Breast epithelium (tissue), 4 donors: ENCODE results near the gene ZNF396. TPM values are rescaled to one million over a fixed set of nuclear protein-coding genes. Genes with fewer than 3 reads are reported as not detected.

Source experiments
- DNase-seq, 2 donors: peaks; one replicate each; pipeline ENCODE4 v3.0.0-alpha.2; 2019; ENCODE audit warnings: low spot score in 2 of 2
- H3K27ac ChIP-seq, 2 donors: fragments of 200-600 bp; sonication (generic) in 1 of 2; one replicate each; pipeline ENCODE4 v1.5.1; 2016 to 2019; ENCODE audit warnings: mild to moderate bottlenecking in 1 of 2
- H3K27me3 ChIP-seq, 2 donors: fragments of 200-600 bp; sonication (generic) in 1 of 2; one replicate each; pipeline versions ENCODE4 v1.5.1 to v1.6.0; 2017 to 2019; ENCODE audit warnings: control low read depth in 1 of 2, mild to moderate bottlenecking in 1 of 2
- H3K36me3 ChIP-seq: fragments of 200-600 bp; one replicate; pipeline ENCODE4 v1.5.1; 2019
- H3K4me1 ChIP-seq, 2 donors: fragments of 200-600 bp; sonication (generic); one replicate each; pipeline ENCODE4 v1.5.1; 2016 to 2019; ENCODE audit warnings: control low read depth in 1 of 2
- H3K4me3 ChIP-seq, 3 donors: fragments of 200-600 bp; sonication (generic); 1 replicate in 2 of 3; 2 replicates in 1 of 3; pipeline ENCODE4 v1.5.1; 2016 to 2019; ENCODE audit warnings: mild to moderate bottlenecking in 3 of 3, moderate library complexity in 2 of 3
- H3K9me3 ChIP-seq, 2 donors: fragments of 200-600 bp; sonication (generic) in 1 of 2; one replicate each; pipeline ENCODE4 v1.5.1; 2016 to 2019; ENCODE audit warnings: control low read depth in 1 of 2
- CTCF ChIP-seq, 3 donors: fragments of 450-650 bp; IDR thresholded peaks; one replicate each; pipeline ENCODE4 v1.5.1; 2016 to 2017; ENCODE audit warnings: antibody characterized with exemption in 3 of 3, mild to moderate bottlenecking in 3 of 3, moderate library complexity in 3 of 3
- POLR2A ChIP-seq: fragments of 450-650 bp; IDR thresholded peaks from one replicate; pipeline ENCODE4 v1.6.1; 2016; ENCODE audit warnings: antibody characterized with exemption, mild to moderate bottlenecking, moderate library complexity
- POLR2AphosphoS5 ChIP-seq, 3 donors: sonication (generic); formaldehyde crosslinking; IDR thresholded peaks; one replicate each; pipeline ENCODE4 v1.6.1; 2017; ENCODE audit warnings: antibody characterized with exemption in 3 of 3
- intact Hi-C: fragments of 100-400 bp; cut with DNase I; formaldehyde crosslinking; loops from one replicate; pipeline ENCODE4 v1.15.1; 2023; ENCODE audit warnings: low total_unique reads
- total RNA-seq, 3 donors: library from RNA; depleted of rRNA; stranded (reverse); fragments of >200 nt; gene quantifications; one replicate each; pipeline ENCODE4 v1.1.0, GENCODE V29; 2016

The ZNF396 gene
- total RNA-seq, 3 donors from 2014 or later = 2.4 to 7.8 (median 4.3) TPM

- intact Hi-C loops = loop anchor here (10.0 kb wide), 1 partner anchor 168 kb away; the partner anchor contains the start of gene GALNT1
- Histone ChIP-seq H3K9me3 (peaks cover 0 to 24% of the 10 kb centered on the region in 2 donors), H3K4me1 (no peaks in the 10 kb centered on the region), H3K4me3 (no peak overlapping the region), H3K27me3 (no peaks in the 10 kb centered on the region), H3K27ac (no peak overlapping the region), H3K36me3 (no peaks in the 10 kb centered on the region)
- TF ChIP-seq CTCF (IDR thresholded peaks at IDR 0.05) = no peak
- no peak for TF ChIP-seq POLR2A
- TF ChIP-seq POLR2AphosphoS5 (IDR thresholded peaks at IDR 0.05) = no peak
- DNase-seq = no peak
Observed at GRCh38 chr18:35417223-35417622, 40.1 kb upstream of the ZNF396 start.

DNA sequence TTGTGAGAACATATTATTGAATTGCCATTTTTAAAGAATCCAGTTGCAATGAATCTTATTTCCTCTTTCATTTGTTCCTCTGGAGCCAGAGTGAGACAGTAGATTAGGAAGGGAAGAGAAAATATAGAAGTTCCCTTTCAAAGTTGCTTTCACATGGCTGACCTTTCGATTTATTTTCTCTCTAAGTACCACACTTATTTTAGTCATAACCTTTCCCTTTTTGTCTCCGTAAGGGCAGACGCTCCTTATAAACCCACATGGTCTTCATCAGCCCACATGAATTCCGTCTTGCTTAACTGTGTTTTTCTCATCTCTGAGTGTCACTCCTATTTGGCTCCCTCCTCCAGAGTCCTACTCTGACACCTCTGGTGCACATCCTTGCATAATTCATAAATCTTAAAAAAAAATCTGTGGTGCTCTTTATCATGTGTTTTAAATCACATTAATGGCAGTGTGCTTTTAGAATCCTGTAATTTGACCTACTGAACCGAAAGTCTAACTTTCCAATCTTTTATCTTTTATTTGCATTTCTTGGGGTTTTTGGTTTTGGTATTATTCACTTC is 38.5 kb upstream of the ZNF396 start:
- no peak for DNase-seq
- Histone ChIP-seq H3K27me3 (no peaks in the 10 kb centered on the region), H3K36me3 (no peaks in the 10 kb centered on the region), H3K27ac (no peak overlapping the region), H3K9me3 (peaks cover 0 to 24% of the 10 kb centered on the region in 2 donors), H3K4me1 (no peaks in the 10 kb centered on the region), H3K4me3 (no peak overlapping the region)
- intact Hi-C loops = loop anchor here (10.0 kb wide), 1 partner anchor 169 kb away; the partner anchor contains the start of gene GALNT1
- TF ChIP-seq POLR2A = no peak
- no peak for TF ChIP-seq POLR2AphosphoS5 (IDR thresholded peaks at IDR 0.05)
- TF ChIP-seq CTCF (IDR thresholded peaks at IDR 0.05) = no peak

DNA sequence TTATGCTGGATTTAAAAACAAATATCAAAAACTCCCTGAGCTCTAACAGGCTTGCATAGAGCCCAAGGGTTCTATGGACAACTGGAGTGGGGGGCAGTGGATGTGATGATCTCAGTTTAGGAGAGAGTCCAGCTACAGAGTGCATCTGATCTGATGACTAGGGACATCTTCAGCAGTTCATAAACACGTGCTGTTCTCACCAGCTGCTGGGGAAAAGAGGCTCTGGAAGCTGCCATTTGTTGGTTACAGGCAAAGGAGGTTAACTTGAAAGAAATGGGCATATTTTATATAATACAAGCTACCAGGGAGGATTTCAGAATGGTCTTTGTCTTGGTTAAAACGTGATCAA is 36.0 kb upstream of the ZNF396 start:
- intact Hi-C loops = loop anchor here (10.0 kb wide), 1 partner anchor 172 kb away; the partner anchor contains the start of gene GALNT1
- Histone ChIP-seq H3K36me3 (no peaks in the 10 kb centered on the region), H3K27me3 (no peaks in the 10 kb centered on the region), H3K9me3 (peaks cover 0 to 10% of the 10 kb centered on the region in 2 donors), H3K4me1 (no peaks in the 10 kb centered on the region), H3K4me3 (no peak overlapping the region), H3K27ac (no peak overlapping the region)
- no peak for DNase-seq
- TF ChIP-seq CTCF (IDR thresholded peaks at IDR 0.05) = no peak
- no peak for TF ChIP-seq POLR2AphosphoS5 (IDR thresholded peaks at IDR 0.05)
- no peak for TF ChIP-seq POLR2A

- H3K27me3 ChIP-seq = no peaks in the 10 kb centered on the region
- no peak overlapping the region for H3K4me3 ChIP-seq
- H3K27ac ChIP-seq = no peak overlapping the region
- H3K36me3 ChIP-seq = no peaks in the 10 kb centered on the region
- H3K9me3 ChIP-seq = no peaks in the 10 kb centered on the region
- no peaks in the 10 kb centered on the region for H3K4me1 ChIP-seq
- DNase-seq = no peak
- TF ChIP-seq POLR2AphosphoS5 (IDR thresholded peaks at IDR 0.05) = no peak
- TF ChIP-seq POLR2A = no peak
- no peak for TF ChIP-seq CTCF (IDR thresholded peaks at IDR 0.05)
- intact Hi-C loops = loop anchor here (10.0 kb wide), 1 partner anchor 173 kb away; the partner anchor contains the start of gene GALNT1
Observed at GRCh38 chr18:35411625-35412351, 34.7 kb upstream of the ZNF396 start.

DNA sequence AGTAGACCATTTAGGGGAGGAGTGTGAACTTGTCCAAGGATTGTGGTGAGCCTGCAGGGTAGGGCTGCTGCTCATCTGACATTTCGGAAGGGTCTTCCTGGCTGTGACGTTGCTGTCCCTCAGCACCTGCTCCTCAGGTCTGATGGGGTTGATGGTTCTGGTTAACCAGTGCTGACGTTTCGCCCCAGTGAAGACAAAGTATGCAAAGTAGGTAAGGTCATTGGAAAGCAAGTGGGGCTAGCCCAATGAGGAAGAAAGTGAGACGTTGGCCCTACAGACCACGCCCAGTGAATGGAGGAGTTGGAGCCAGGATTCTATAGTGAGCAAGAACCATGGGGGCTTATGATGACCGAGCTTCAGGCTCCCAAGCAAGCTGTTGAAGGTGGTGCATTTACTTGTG is 33.4 kb upstream of the ZNF396 start:
- no peak for DNase-seq
- Histone ChIP-seq H3K9me3 (no peaks in the 10 kb centered on the region), H3K27ac (no peak overlapping the region), H3K36me3 (no peaks in the 10 kb centered on the region), H3K27me3 (no peaks in the 10 kb centered on the region), H3K4me1 (no peaks in the 10 kb centered on the region), H3K4me3 (no peak overlapping the region)
- intact Hi-C loops = loop anchor here (10.0 kb wide), 1 partner anchor 174 kb away; the partner anchor contains the start of gene GALNT1
- TF ChIP-seq POLR2A = no peak
- no peak for TF ChIP-seq POLR2AphosphoS5 (IDR thresholded peaks at IDR 0.05)
- no peak for TF ChIP-seq CTCF (IDR thresholded peaks at IDR 0.05)
